HG03558 (cell line): ENCODE data around the gene CEP63.

Experiments used
- ATAC-seq: cut with Tn5 transposase; IDR thresholded peaks from one replicate; pipeline ENCODE4 v1.9.1; 2021; ENCODE audit warnings: moderate number of reproducible peaks; ENCODE audit not compliant: unreplicated experiment; ENCODE audit errors: extremely low read depth

Gene CEP63

GRCh38 chr3:134485718-134486576 is at the start of gene CEP63, which contains the start of gene ANAPC13:
CEP63 (plus strand) TSS chr3:134486057; CDS start chr3:134495321, 9,264 bp downstream.
ANAPC13 (minus strand) TSS chr3:134485985; CDS start chr3:134482904, 3,081 bp downstream.
- ATAC-seq = peak; percentile 65

DNA sequence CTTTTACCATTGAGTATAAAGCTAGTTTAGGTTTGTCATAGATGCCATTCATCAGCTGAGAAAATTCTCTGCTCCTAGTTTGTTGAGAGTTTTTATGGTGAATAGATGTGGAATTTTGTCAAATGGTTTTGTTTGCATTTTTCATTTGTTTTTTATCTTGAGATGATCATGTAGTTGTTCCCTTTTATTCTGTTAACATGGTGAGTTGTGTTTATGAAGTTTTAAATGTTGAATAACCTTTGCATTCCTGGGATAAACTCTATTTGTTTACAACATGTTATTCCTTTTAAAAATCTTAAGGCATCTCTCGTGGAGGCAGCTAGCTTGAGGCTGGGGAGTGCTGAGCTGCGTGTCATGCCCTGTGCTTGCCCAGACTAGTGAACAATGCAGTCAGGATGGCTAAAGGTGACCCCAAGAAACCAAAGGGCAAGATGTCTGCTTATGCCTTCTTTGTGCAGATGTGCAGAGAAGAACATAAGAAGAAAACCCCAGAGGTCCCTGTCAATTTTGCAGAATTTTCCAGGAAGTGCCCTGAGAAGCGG is 48.6 kb upstream of the CEP63 start:
- no peak for ATAC-seq

- no peak for ATAC-seq
Observed at GRCh38 chr3:134441321-134441720, 44.5 kb upstream of the CEP63 start.

DNA sequence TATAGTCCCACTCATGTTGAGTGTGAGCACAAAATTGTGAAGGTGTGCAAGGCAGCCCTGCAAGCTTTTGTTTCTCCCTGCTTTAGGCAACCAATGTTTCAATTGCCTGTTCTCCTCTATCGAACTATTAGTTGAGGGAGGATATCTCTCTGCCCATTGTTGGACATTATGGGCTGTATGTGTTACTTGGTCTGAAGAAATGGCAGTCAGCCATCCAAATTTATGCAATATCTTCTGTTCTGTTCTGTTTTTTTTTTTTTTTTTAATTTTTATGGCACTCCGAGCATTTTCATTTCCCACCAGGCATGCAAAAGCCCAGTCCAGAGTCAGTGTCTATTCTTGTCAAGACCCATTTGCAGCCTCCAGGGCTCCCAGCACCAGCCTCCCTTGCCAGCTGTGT is 44.0 kb upstream of the CEP63 start:
- no peak for ATAC-seq

DNA sequence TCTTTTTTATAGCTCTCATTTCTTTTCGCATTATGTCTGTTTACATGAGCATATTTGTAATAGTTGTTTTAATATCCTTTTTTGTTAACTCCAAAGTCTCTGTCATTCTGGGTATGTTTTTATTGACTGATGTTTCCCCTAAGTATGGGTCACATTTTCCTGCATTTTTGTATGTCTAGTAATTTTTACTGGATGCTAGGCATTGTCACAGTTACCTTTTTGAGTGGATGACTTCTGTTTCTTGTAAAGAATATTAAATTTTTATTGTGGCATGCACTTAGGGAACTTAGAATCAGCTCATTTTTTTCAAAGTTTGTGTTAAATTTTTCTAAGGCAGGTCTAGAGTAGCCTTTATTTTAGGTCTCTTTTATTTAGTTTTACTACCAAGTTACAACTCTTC is 40.8 kb upstream of the CEP63 start:
- no peak for ATAC-seq

DNA sequence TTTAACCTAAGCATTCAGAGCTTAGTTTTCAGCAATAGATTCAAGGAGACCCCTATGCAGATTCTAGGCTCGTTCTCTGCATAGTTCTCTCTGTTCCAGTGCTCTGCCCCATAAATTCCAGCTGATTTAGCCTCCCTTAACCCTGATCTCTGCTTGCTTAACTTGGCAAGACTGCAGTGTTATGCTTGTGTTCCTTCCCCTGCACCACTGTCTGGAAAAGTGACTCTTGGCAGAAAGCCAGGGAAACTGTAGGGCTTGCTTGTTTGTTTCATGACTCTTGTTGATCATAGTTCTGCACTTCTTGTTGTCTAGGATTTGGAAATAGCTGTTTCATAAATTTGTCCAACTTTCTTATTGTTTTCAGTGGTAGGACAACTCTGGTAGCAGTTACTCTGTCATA is 40.2 kb upstream of the CEP63 start:
- no peak for ATAC-seq

DNA sequence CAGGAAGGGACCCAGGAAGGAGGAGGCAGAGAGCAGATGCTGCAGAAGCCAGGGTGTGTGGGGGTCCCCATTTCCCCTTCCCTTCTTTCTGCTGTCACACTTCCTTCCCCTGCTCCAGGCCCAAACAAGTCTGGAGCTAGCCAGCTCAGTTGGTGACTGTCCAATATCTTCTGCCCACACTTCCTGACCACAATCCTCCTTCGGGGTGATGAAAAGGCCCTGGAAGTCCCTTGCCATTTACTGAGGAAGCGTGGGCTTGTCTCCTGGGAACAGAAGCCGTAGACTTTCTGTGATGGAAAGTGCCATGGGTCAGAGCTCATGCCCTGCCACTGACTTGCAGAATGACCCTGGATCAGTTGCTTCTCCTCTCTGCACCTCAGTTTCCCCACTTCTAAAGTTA is 39.1 kb upstream of the CEP63 start:
- no peak for ATAC-seq

DNA sequence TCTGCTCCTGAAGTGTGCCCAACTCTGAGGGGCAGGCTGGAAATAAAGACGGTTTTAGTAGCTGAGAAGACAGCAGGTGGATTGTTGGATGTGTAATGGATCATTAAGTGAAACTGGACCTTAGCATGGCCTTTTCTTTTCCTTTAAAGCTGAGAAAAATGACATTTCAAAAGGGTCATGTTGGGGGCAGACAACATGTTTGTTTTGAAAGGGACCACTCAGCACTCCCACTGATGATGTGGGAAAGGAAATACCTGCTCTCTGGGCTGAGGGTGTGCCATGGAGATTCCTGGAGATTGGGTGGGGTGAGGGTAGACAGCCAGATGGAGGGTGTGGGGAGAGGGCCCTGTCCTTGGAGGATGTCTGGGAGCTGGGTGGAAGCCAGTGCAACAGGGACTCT is 38.5 kb upstream of the CEP63 start:
- ATAC-seq = no peak

- ATAC-seq = no peak
Observed at GRCh38 chr3:134448664-134449063, 37.2 kb upstream of the CEP63 start.

- no peak for ATAC-seq
Observed at GRCh38 chr3:134449277-134449676, 36.6 kb upstream of the CEP63 start.

DNA sequence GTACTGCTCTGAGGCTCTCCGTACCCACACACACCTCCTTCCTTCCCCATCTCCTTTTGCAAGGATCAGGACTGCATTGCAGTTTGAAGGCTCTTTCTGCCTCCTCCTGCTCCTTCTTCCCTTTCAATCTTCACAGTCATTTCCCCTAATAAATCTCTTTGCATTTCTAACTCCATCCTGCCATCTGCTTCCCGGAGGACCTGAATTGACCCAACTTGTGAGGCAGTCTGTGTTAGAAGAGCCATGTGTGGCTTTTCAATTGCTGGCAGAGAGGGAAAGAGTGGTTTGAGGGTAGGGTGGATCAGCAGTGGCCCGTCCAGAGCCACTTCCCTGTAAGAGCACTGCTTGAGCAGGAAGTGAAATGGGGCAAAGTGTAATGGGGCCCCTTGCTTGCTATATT is 35.9 kb upstream of the CEP63 start:
- ATAC-seq = no peak

DNA sequence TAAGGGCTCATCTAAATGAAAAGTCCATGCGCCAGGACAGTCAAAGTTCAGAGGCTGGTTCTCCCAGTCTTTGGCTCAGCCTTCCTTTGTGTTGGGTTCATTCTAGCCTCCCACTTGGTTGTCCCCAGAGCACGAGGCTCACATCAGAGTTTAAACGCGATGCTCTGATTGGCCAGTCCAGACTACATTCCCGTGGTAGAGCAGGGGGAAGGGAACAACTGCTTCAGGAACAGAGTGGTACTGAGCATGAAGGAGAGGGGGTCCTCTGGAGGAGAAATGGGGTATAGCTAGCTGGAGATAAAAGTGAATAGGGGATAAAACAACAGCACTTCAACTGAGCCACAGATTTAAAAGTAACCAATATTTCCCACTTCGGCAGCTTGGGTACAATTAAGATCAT is 32.2 kb upstream of the CEP63 start:
- ATAC-seq = no peak

GRCh38 chr3:134457376-134458074 is 28.3 kb upstream of the CEP63 start:
- ATAC-seq = no peak

- no peak for ATAC-seq
Observed at GRCh38 chr3:134458406-134458945, 27.4 kb upstream of the CEP63 start.

GRCh38 chr3:134459562-134459961 is 26.3 kb upstream of the CEP63 start:
- ATAC-seq = no peak

DNA sequence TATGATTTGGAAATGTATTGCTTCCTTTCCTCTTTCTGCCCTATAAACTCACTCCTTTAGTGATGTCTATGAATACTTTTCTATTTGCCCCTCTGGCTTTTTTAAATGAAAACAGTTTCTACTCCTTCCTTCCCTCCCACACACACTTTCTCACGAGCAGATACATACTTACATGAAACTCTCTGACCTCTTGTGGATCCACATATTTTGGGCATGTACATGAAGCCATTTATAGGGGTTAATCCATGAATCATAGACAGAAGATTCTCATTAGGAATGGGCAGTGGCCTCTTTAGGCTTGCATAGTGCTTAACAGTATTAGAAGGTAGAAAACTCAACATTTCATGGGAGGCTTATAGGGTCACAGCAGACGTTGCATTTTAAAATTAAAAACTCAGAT is 24.9 kb upstream of the CEP63 start:
- no peak for ATAC-seq

DNA sequence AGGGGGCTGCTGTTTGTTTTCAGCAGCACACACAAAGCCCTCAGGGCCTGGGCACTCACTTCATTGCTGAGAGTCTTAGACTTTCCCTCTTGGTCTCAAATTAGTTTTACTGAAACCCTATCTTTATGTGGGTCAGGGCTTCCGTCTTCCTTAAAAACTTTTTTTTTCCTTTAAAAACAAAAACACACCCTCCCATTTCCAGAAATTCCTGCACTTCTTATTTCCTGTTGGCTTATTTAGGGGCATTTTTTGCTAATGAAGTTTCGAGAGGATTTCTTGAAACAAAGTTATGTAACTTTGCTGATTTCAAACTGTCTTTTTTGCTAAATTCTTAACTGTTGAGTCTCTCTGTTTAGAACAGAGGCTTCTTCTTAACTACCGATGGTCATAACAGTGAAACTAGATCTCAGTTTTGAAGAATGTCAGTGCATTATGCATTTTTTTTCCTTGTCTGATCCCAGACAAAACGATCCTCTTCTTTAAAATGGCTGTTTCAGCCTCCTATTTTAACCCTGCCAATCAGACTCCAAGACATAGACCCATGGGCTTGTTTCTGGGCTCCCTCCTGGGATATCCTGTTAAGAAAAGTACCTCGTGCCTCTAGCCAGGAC is 23.4 kb upstream of the CEP63 start:
- no peak for ATAC-seq

DNA sequence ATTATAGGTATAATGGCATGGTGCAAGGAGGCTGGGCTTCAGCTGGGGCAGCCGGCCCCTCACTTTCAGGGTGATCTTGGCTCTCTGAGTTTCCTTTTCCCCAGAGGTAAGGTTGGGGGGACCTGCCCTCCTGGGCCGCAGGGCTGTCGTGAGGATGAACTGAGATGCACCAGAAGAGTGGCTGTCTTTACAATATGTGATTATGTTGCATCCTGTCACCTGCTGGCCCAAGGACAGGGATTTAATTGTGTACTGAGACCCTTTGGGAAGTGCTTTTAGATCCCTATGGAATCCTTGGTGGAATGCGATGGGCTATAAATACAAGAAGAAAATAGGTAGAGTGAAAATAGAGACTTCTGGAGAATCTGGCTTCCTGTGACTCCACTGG is 22.2 kb upstream of the CEP63 start:
- no peak for ATAC-seq

- ATAC-seq = no peak
Observed at GRCh38 chr3:134464064-134464688, 21.7 kb upstream of the CEP63 start.

GRCh38 chr3:134464689-134465365 is 21.0 kb upstream of the CEP63 start:
- no peak for ATAC-seq
